Measurements from ENCODE around the gene UBE2G2.

Gene UBE2G2

GRCh38 chr21:44778983-44779382, 22.6 kb downstream of the UBE2G2 start:
- TF ChIP-seq ZNF70 (CRISPR knock-in tag; IDR thresholded peaks at IDR 0.05) (no peak), ZC3H10 (CRISPR knock-in tag; IDR thresholded peaks at IDR 0.05) (no peak), POU6F1 (CRISPR knock-in tag; IDR thresholded peaks at IDR 0.05; ENCODE audit: borderline replicate concordance, low read depth) (no peak), ZNF8 (CRISPR knock-in tag; IDR thresholded peaks at IDR 0.05) (no peak), BACH2 (CRISPR knock-in tag; IDR thresholded peaks at IDR 0.05; ENCODE audit: borderline replicate concordance) (no peak), ZFP30 (CRISPR knock-in tag; IDR thresholded peaks at IDR 0.05) (no peak), OSR1 (CRISPR knock-in tag; IDR thresholded peaks at IDR 0.05) (no peak), TCF4 (CRISPR knock-in tag; IDR thresholded peaks at IDR 0.05; ENCODE audit: borderline replicate concordance) (no peak), ARNTL (CRISPR knock-in tag; IDR thresholded peaks at IDR 0.05; ENCODE audit: borderline replicate concordance, low read depth) (no peak), ZFP3 (CRISPR knock-in tag; IDR thresholded peaks at IDR 0.05) (no peak), RARB (CRISPR knock-in tag; IDR thresholded peaks at IDR 0.05) (no peak), GLIS3 (CRISPR knock-in tag; IDR thresholded peaks at IDR 0.05) (no peak)
- TF ChIP-seq, protein P1, sequence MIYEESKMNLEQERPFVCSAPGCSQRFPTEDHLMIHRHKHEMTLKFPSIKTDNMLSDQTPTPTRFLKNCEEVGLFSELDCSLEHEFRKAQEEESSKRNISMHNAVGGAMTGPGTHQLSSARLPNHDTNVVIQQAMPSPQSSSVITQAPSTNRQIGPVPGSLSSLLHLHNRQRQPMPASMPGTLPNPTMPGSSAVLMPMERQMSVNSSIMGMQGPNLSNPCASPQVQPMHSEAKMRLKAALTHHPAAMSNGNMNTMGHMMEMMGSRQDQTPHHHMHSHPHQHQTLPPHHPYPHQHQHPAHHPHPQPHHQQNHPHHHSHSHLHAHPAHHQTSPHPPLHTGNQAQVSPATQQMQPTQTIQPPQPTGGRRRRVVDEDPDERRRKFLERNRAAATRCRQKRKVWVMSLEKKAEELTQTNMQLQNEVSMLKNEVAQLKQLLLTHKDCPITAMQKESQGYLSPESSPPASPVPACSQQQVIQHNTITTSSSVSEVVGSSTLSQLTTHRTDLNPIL (CRISPR knock-in tag; IDR thresholded peaks at IDR 0.05; ENCODE audit: low read depth) = no peak
- TF ChIP-seq, protein P2, sequence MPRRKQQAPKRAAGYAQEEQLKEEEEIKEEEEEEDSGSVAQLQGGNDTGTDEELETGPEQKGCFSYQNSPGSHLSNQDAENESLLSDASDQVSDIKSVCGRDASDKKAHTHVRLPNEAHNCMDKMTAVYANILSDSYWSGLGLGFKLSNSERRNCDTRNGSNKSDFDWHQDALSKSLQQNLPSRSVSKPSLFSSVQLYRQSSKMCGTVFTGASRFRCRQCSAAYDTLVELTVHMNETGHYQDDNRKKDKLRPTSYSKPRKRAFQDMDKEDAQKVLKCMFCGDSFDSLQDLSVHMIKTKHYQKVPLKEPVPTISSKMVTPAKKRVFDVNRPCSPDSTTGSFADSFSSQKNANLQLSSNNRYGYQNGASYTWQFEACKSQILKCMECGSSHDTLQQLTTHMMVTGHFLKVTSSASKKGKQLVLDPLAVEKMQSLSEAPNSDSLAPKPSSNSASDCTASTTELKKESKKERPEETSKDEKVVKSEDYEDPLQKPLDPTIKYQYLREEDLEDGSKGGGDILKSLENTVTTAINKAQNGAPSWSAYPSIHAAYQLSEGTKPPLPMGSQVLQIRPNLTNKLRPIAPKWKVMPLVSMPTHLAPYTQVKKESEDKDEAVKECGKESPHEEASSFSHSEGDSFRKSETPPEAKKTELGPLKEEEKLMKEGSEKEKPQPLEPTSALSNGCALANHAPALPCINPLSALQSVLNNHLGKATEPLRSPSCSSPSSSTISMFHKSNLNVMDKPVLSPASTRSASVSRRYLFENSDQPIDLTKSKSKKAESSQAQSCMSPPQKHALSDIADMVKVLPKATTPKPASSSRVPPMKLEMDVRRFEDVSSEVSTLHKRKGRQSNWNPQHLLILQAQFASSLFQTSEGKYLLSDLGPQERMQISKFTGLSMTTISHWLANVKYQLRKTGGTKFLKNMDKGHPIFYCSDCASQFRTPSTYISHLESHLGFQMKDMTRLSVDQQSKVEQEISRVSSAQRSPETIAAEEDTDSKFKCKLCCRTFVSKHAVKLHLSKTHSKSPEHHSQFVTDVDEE (CRISPR knock-in tag; IDR thresholded peaks at IDR 0.05) = no peak
- TF ChIP-seq, protein P3, sequence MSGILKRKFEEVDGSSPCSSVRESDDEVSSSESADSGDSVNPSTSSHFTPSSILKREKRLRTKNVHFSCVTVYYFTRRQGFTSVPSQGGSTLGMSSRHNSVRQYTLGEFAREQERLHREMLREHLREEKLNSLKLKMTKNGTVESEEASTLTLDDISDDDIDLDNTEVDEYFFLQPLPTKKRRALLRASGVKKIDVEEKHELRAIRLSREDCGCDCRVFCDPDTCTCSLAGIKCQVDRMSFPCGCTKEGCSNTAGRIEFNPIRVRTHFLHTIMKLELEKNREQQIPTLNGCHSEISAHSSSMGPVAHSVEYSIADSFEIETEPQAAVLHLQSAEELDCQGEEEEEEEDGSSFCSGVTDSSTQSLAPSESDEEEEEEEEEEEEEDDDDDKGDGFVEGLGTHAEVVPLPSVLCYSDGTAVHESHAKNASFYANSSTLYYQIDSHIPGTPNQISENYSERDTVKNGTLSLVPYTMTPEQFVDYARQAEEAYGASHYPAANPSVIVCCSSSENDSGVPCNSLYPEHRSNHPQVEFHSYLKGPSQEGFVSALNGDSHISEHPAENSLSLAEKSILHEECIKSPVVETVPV (CRISPR knock-in tag; IDR thresholded peaks at IDR 0.05) = no peak
- TF ChIP-seq, protein P4, sequence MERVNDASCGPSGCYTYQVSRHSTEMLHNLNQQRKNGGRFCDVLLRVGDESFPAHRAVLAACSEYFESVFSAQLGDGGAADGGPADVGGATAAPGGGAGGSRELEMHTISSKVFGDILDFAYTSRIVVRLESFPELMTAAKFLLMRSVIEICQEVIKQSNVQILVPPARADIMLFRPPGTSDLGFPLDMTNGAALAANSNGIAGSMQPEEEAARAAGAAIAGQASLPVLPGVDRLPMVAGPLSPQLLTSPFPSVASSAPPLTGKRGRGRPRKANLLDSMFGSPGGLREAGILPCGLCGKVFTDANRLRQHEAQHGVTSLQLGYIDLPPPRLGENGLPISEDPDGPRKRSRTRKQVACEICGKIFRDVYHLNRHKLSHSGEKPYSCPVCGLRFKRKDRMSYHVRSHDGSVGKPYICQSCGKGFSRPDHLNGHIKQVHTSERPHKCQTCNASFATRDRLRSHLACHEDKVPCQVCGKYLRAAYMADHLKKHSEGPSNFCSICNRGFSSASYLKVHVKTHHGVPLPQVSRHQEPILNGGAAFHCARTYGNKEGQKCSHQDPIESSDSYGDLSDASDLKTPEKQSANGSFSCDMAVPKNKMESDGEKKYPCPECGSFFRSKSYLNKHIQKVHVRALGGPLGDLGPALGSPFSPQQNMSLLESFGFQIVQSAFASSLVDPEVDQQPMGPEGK (CRISPR knock-in tag; IDR thresholded peaks at IDR 0.05; ENCODE audit: borderline replicate concordance) = no peak
- ATAC-seq = no peak

DNA sequence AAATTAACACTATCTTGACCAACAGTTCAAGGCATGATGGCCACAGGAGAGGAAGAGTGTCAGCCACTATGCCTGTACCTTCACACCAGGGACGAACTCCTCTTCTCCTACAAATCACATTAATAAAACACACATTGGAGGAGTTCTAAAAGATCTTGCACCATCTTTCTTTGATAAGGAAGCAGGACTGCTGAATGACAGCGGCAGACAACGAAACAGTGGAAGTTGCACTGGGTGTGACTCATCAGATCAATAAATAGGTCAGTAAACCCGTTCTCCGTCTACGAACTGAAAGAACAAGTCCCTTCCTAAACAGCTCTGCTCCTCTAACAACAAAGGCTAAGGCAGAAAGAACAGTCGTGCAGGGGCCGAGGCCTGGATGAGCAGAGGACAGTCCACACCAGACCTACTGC, 23.1 kb downstream of the UBE2G2 start:
- no peak for ATAC-seq
- no peak for TF ChIP-seq ESRRG (CRISPR knock-in tag; IDR thresholded peaks at IDR 0.05)
- TF ChIP-seq ZNF70 (CRISPR knock-in tag; IDR thresholded peaks at IDR 0.05) = no peak
- TF ChIP-seq, protein P4 (CRISPR knock-in tag; IDR thresholded peaks at IDR 0.05; ENCODE audit: borderline replicate concordance) = no peak
- TF ChIP-seq BACH2 (CRISPR knock-in tag; IDR thresholded peaks at IDR 0.05; ENCODE audit: borderline replicate concordance) = no peak
- TF ChIP-seq CSDC2 (CRISPR knock-in tag; IDR thresholded peaks at IDR 0.05) = no peak
- no peak for TF ChIP-seq POU6F1 (CRISPR knock-in tag; IDR thresholded peaks at IDR 0.05; ENCODE audit: borderline replicate concordance, low read depth)
- no peak for TF ChIP-seq SNAI2 (CRISPR knock-in tag; IDR thresholded peaks at IDR 0.05)
- no peak for TF ChIP-seq ARNTL (CRISPR knock-in tag; IDR thresholded peaks at IDR 0.05; ENCODE audit: borderline replicate concordance, low read depth)
- TF ChIP-seq OSR1 (CRISPR knock-in tag; IDR thresholded peaks at IDR 0.05) = no peak
- TF ChIP-seq ZNF565 (CRISPR knock-in tag; conservative IDR thresholded peaks at IDR 0.05; ENCODE audit: low read depth) = no peak
- TF ChIP-seq ZFP3 (CRISPR knock-in tag; IDR thresholded peaks at IDR 0.05) = no peak
- no peak for TF ChIP-seq TOX (CRISPR knock-in tag; IDR thresholded peaks at IDR 0.05; ENCODE audit: borderline replicate concordance)
- TF ChIP-seq TCF4 (CRISPR knock-in tag; IDR thresholded peaks at IDR 0.05; ENCODE audit: borderline replicate concordance) = no peak

Data from SK-N-SH treated with all-trans-retinoic acid at 6 μM for 48 hours (cell line).